Large intestine (tissue), 3 donors: ENCODE data around the gene RPS6KA3. TPM values are rescaled to one million over a fixed set of nuclear protein-coding genes. Genes with fewer than 3 reads are reported as not detected.
A peak's percentile ranks its signal among the peaks of the same experiment; 100 is the strongest.

Experiments
- DNase-seq, 2 donors: peaks; one replicate each; pipeline versions ENCODE4 v3.0.0 to v3.0.0-alpha.2; 2013
- H3K27ac ChIP-seq: one replicate; pipeline ENCODE4 v1.5.1; 2013; ENCODE audit warnings: low read length
- H3K27me3 ChIP-seq: 2 replicates; pipeline ENCODE4 v1.6.1; 2013; ENCODE audit warnings: low read length; ENCODE audit not compliant: control insufficient read depth, insufficient read depth
- H3K36me3 ChIP-seq: 2 replicates; pipeline ENCODE4 v1.6.1; 2013; ENCODE audit warnings: low read length; ENCODE audit not compliant: control insufficient read depth, insufficient read depth
- H3K4me1 ChIP-seq: one replicate; pipeline ENCODE4 v1.6.1; 2013; ENCODE audit warnings: low read length; ENCODE audit not compliant: control insufficient read depth, insufficient read depth
- H3K4me3 ChIP-seq: one replicate; pipeline ENCODE4 v1.5.1; 2013; ENCODE audit warnings: low read length
- H3K9me3 ChIP-seq: one replicate; pipeline ENCODE4 v1.6.1; 2013; ENCODE audit warnings: mild to moderate bottlenecking, low read depth, low read length, moderate library complexity; ENCODE audit not compliant: control insufficient read depth
- WGBS: methylation state at CpG from one replicate; pipeline ENCODE4 v1.1.5; 2013; ENCODE audit warnings: low lambda C conversion rate; ENCODE audit not compliant: insufficient coverage; 5-methylcytosine and 5-hydroxymethylcytosine counted together
- polyA plus RNA-seq: library from polyadenylated mRNA; unstranded; fragments of 120-200 nt; gene quantifications from one replicate; pipeline ENCODE4 v1.2.1, GENCODE V29; 2013

The RPS6KA3 gene
- polyA plus RNA-seq, 1 donor: 43.2 TPM

DNA sequence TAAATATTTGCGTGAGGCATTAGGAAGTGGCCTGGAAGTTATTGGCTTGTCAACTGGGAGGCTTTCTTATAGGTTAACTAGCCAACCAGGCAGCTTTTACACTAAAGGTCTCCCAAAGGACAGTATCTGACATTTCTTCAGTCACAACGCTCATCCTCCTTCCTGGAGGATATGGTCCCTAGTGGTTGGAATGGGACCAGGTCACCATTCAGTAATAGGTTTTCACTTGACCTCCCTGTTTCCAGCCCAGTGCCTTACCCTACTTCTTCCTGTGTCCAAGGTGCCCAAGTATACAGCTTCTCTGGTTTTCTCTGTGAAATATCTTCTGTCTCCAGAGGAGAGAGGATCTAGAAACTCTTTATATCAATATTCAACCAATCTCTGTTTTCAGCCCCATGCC, 38.5 kb downstream of the RPS6KA3 start:
- no peak for DNase-seq
- H3K27ac ChIP-seq: no peak overlapping the region
- no peaks in the 10 kb centered on the region for H3K27me3 ChIP-seq
- H3K4me3 ChIP-seq: no peak overlapping the region
- peaks cover 12% of the 10 kb centered on the region for H3K36me3 ChIP-seq
- no peaks in the 10 kb centered on the region for H3K9me3 ChIP-seq
- H3K4me1 ChIP-seq: no peaks in the 10 kb centered on the region
- WGBS: no CpG with 5 or more reads among the region's 2 CpGs

DNA sequence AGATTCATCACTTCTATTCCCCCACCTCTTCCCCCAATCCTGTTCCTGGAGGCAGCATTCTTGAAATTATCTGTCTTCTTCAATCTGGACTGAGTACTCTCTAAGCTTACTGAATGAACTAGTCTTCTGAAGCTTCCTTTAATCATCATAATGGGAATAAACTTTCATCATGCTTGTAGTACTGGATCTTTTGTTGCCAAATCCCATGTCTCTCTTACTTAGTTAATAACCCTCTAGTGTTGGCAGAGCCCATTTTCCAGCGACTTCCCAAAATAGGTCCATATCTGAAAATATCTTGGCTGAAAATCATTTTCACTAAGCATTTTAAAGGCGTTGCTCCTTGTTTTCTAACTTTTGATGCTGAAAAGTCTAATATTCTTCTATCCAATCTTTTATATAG, 39.6 kb downstream of the RPS6KA3 start:
- Histone ChIP-seq H3K9me3 (no peaks in the 10 kb centered on the region), H3K4me3 (no peak overlapping the region), H3K27ac (no peak overlapping the region), H3K27me3 (no peaks in the 10 kb centered on the region), H3K36me3 (peaks cover 8% of the 10 kb centered on the region), H3K4me1 (peaks cover 3% of the 10 kb centered on the region)
- no peak for DNase-seq
- 100% methylated on average over 1 of the region's 2 CpGs for WGBS

DNA sequence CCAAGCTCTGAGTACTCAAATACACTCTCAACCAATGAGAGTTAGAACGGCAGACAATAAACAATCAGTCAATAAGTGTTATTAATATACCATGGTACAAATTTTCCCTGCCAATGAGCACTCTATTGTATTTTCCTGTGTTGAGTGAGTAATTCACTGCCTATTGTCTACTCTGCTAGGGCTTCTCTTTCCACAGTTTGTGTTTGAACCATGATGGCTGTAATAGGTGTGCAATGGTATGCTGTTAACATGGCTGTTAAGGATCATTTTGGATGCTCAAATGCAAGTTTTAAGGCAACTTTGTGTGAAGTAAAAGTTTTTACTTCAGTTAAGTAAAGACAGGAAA, 41.2 kb downstream of the RPS6KA3 start:
- peaks cover 3% of the 10 kb centered on the region for H3K4me1 ChIP-seq
- no CpG with 5 or more reads among the region's 1 CpG for WGBS
- H3K27me3 ChIP-seq: no peaks in the 10 kb centered on the region
- peaks cover 5% of the 10 kb centered on the region for H3K36me3 ChIP-seq
- DNase-seq: no peak
- H3K4me3 ChIP-seq: no peak overlapping the region
- H3K27ac ChIP-seq: no peak overlapping the region
- H3K9me3 ChIP-seq: no peaks in the 10 kb centered on the region

DNA sequence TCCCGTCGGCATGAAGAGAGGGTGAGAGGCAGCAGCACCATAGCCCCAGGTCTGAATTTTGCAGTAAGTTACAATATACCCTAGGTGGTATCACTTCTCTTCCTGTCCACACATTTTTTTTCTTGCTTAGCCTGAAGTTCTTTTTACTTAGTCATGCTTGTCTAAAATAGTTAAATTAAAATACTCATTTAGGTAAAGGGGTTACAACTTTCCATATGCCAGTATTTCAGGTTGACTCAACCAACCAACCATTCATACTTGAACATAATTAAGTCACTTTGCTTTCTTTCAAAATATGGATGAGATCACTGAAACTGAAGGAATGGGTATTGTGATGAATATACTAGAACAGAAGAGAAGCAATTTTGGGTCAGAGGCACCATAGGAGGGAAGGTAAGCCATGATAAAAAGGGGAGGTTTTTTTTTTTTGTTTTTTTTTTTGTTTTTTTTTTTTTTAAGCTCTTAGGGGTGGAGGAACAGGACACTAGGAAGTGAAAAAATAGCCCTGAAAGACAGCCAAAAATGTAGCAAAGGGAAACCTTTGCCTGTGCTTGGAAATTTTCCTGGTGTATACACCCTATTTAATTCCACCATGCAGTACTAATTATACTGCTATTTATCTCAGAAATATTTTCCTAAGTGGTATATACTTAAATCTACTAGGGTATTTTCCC, 41.8 kb downstream of the RPS6KA3 start:
- no peak overlapping the region for H3K27ac ChIP-seq

DNA sequence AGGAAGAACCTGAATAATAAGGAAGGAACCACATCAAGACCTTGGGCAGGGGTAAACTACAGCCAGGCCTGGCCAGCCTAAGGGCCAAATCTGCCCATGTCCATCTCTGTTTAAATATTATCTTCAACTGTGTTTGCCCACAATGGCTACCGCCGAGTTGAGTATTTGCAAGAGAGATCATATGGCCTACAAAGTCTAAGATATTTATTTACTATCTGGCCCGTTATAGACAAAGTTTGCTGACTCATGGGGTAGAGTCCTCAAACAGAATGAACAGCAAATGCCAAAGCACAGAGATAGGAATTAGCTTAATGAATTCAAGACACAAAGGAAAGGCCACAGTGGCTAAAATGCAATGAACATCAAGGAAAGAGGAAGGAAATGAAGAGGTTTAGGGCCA, 44.8 kb downstream of the RPS6KA3 start:
- Histone ChIP-seq H3K27me3 (no peaks in the 10 kb centered on the region), H3K4me1 (peaks cover 8% of the 10 kb centered on the region), H3K9me3 (no peaks in the 10 kb centered on the region), H3K4me3 (no peak overlapping the region), H3K27ac (no peak overlapping the region), H3K36me3 (no peaks in the 10 kb centered on the region)
- WGBS: no CpG with 5 or more reads among the region's 3 CpGs
- DNase-seq: peak; percentile 26 to 61

More for the DNA sequence above, 41.8 kb downstream of the RPS6KA3 start:
- Histone ChIP-seq H3K36me3 (peaks cover 5% of the 10 kb centered on the region), H3K4me3 (no peak overlapping the region), H3K27me3 (no peaks in the 10 kb centered on the region), H3K9me3 (no peaks in the 10 kb centered on the region), H3K4me1 (peaks cover 3% of the 10 kb centered on the region)
- no CpG with 5 or more reads among the region's 2 CpGs for WGBS
- no peak for DNase-seq

DNA sequence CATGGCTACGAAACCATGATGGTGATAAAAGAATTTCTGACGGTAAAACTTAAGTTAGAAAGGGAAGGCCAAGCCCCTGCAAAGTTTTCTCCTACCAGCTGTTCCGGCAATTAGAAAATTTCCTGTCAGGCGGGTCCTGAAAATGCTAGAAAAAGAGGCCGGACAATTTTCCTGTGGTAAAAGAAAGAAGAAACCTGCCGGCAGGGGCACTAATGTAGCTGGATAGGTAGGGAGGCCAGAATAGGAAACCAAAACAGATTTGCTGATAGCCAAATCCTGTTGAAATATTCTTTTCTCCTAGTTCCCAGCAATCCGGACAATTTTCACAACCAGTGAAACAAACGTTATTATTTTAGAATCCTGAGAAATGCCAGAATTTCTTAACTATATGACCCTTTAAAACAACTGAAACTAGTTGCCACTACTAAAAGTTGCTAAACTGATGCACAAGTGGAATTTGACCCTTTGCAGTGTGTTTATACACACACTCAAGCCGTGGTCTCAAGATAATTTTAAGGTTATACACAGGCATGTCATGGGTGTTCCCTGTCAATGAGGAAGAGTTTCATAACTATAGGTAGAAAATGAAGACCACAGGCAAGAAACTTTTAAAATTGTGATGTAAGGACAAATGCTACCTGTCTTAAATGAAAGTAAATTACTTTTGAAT, 47.7 kb downstream of the RPS6KA3 start:
- Histone ChIP-seq H3K36me3 (no peaks in the 10 kb centered on the region), H3K9me3 (no peaks in the 10 kb centered on the region), H3K4me1 (peaks cover 10% of the 10 kb centered on the region), H3K4me3 (peak overlapping the region; percentile 31), H3K27me3 (no peaks in the 10 kb centered on the region), H3K27ac (peak overlapping the region; percentile 88)
- peak; percentile 45 to 76 for DNase-seq
- no CpG with 5 or more reads among the region's 9 CpGs for WGBS

DNA sequence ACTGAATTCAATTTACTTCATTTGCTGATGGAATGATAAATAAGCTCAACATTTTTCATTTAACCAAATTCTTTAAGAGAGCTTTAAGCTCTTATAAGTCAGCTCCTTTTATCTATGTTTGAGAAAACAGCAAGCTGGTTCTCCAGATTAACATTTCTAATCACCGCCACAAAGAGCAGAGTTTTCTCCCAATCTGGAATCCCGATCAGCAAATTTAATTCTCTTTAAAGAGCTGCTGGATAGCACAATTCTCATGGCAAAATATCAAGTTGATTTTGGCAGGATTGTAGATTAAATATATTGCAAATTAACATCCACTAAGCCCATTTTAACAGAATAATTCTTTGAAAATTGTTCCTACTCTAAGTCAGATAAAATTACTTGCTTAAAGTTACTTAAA, 48.8 kb downstream of the RPS6KA3 start:
- peaks cover 10% of the 10 kb centered on the region for H3K4me1 ChIP-seq
- H3K9me3 ChIP-seq: no peaks in the 10 kb centered on the region
- H3K4me3 ChIP-seq: peak overlapping the region; percentile 31
- no peaks in the 10 kb centered on the region for H3K36me3 ChIP-seq
- no peak for DNase-seq
- no peaks in the 10 kb centered on the region for H3K27me3 ChIP-seq
- peak overlapping the region; percentile 88 for H3K27ac ChIP-seq
- WGBS: no CpG with 5 or more reads among the region's 2 CpGs

DNA sequence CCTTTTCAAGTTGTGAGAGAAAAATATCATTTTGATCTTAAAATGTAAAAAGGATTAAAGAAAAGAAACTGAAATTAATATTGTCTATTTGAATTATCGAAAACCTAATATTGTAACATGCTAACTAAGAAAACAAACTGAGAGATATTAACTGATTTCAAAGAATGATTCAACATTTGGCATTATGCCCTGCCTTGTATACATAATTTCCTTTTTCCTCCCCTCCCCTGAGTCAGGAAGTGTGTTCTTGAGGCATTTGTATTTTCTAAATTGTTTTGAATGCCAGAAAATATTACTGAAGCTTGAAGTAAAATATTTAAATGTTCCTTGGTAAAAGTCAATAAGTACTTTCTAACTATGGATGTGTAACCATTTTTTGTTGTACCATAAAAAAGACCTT, 49.4 kb downstream of the RPS6KA3 start:
- Histone ChIP-seq H3K36me3 (no peaks in the 10 kb centered on the region), H3K27me3 (no peaks in the 10 kb centered on the region), H3K9me3 (no peaks in the 10 kb centered on the region), H3K4me3 (no peak overlapping the region), H3K4me1 (peaks cover 7% of the 10 kb centered on the region), H3K27ac (peak overlapping the region; percentile 88)
- peak in 1 of 2 donors; percentile 11 for DNase-seq
- no CpG with 5 or more reads among the region's 1 CpG for WGBS

DNA sequence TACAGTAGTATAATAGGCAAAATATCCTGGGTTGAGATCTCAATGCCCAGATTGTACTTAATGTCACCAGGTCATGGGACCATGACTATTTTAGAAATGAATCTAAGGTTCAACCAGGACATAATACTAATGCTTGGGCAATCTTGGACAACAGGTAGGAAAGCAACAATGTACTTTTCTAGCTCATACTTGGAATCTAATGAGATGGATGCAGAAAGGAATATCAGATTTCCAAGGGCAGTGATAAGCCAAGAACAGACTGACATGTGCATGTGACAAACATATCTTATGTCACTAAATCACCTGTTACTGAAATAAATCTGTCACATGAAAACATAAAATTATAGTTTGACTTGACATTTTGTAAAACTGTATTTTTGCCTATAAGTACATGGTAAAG, 51.1 kb downstream of the RPS6KA3 start:
- Histone ChIP-seq H3K4me3 (no peak overlapping the region), H3K27me3 (no peaks in the 10 kb centered on the region), H3K4me1 (peaks cover 7% of the 10 kb centered on the region), H3K27ac (no peak overlapping the region), H3K9me3 (no peaks in the 10 kb centered on the region), H3K36me3 (no peaks in the 10 kb centered on the region)
- DNase-seq: peak in 1 of 2 donors; percentile 7

DNA sequence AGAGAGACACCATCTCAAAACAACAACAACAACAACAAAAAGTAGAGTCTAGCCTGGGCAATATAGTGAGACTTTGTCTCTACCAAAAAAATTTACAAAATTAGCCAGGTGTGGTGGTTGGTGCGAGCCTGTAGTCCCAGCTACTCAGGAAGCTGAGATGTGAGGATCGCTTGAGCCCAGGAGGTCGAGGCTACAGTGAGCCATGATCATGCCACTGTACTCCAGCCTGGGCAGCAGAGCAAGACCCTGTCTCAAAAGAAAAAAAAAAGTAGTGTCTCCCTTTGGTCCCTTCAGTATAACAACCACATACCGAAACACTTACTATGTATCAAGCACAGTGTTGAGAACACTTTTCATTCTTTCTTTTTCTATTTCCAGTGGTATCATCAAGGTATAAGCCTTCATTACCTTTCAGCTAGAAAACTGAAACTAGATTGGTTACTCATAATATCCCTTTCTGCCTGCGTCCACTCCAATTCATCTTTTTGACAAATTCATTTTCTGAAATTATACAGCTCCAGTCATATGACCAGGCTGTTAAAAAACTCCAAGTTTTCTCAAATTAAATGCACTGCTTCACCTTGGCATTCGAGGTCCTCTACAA, 54.1 kb downstream of the RPS6KA3 start:
- no peak for DNase-seq
- H3K36me3 ChIP-seq: peaks cover 13% of the 10 kb centered on the region
- WGBS: no CpG with 5 or more reads among the region's 6 CpGs
- H3K4me3 ChIP-seq: no peak overlapping the region
- H3K4me1 ChIP-seq: peaks cover 2% of the 10 kb centered on the region
- no peaks in the 10 kb centered on the region for H3K9me3 ChIP-seq
- no peak overlapping the region for H3K27ac ChIP-seq
- H3K27me3 ChIP-seq: no peaks in the 10 kb centered on the region
